Esophagus squamous epithelium (tissue), 4 donors: ENCODE results near the gene RNF150.

Source experiments
- CTCF ChIP-seq, 6 experiments: fragments of 450-650 bp in 4 of 6; fragments of 200-600 bp in 2 of 6; sonication (generic) in 2 of 6; IDR thresholded peaks; one replicate each; pipeline ENCODE4 v1.5.1; 2016 to 2019; ENCODE audit warnings: antibody characterized with exemption in 6 of 6, mild to moderate bottlenecking in 4 of 6, moderate library complexity in 4 of 6
- POLR2A ChIP-seq, 4 donors: fragments of 450-650 bp; IDR thresholded peaks; one replicate each; pipeline ENCODE4 v1.6.1; 2017; ENCODE audit warnings: antibody characterized with exemption in 4 of 4, mild to moderate bottlenecking in 4 of 4, moderate library complexity in 3 of 4

GRCh38 chr4:141081921-141082395 lies 51.3 kb downstream of the RNF150 start:
- TF ChIP-seq CTCF (IDR thresholded peaks at IDR 0.05) (no peak), POLR2A (IDR thresholded peaks at IDR 0.05) (no peak)
